GM19395 (cell line): ENCODE results near the gene RFX5.
"Not testable (repeated sequence)": the region's sequence is repeated elsewhere in the genome, so short reads cannot be mapped to it uniquely, and the experiment has no call there.

ENCODE experiments used
- ATAC-seq: cut with Tn5 transposase; IDR thresholded peaks from one replicate; pipeline ENCODE4 v1.9.1; 2021; ENCODE audit warnings: mild to moderate bottlenecking, moderate library complexity; ENCODE audit not compliant: unreplicated experiment

Gene RFX5

GRCh38 chr1:151346769-151347522, at the start of gene RFX5:
TSS of gene RFX5 (minus strand) at chr1:151347252. CDS start at chr1:151346320, 932 bp downstream.
- ATAC-seq: peak; percentile 94

- not testable (repeated sequence) for ATAC-seq
These were observed 49.2 kb upstream of the RFX5 start for GRCh38 chr1:151396265-151396664.

GRCh38 chr1:151393583-151393982, 46.5 kb upstream of the RFX5 start:
- ATAC-seq: no peak

GRCh38 chr1:151391079-151391563, 44.1 kb upstream of the RFX5 start:
- no peak for ATAC-seq

- ATAC-seq: not testable (repeated sequence)
These were observed 43.4 kb upstream of the RFX5 start for GRCh38 chr1:151390221-151391078.

- no peak for ATAC-seq
These were observed 39.0 kb upstream of the RFX5 start for GRCh38 chr1:151386002-151386401.

- ATAC-seq: no peak
These were observed 37.5 kb upstream of the RFX5 start for GRCh38 chr1:151384584-151384983.

GRCh38 chr1:151377150-151377884, 30.3 kb upstream of the RFX5 start:
- ATAC-seq: no peak

GRCh38 chr1:151373196-151373595, 26.1 kb upstream of the RFX5 start:
- no peak for ATAC-seq

- no peak for ATAC-seq
These were observed 25.2 kb upstream of the RFX5 start, which contains the start of gene SELENBP1 for GRCh38 chr1:151372058-151372934. TSS of gene SELENBP1 (minus strand) at chr1:151372705. CDS start at chr1:151372641, 64 bp downstream.

- ATAC-seq: no peak
These were observed 24.5 kb upstream of the RFX5 start for GRCh38 chr1:151371370-151372057.

GRCh38 chr1:151370211-151370911, 23.3 kb upstream of the RFX5 start:
- ATAC-seq: no peak

- no peak for ATAC-seq
These were observed 22.6 kb upstream of the RFX5 start for GRCh38 chr1:151369621-151370048.

GRCh38 chr1:151369302-151369610, 22.2 kb upstream of the RFX5 start:
- ATAC-seq: no peak

GRCh38 chr1:151368393-151369301, 21.6 kb upstream of the RFX5 start:
- no peak for ATAC-seq

- ATAC-seq: no peak
These were observed 20.8 kb upstream of the RFX5 start for GRCh38 chr1:151367658-151368392.

- no peak for ATAC-seq
These were observed 17.9 kb upstream of the RFX5 start for GRCh38 chr1:151364996-151365395.
